ENCODE results near the gene MFN2. TPM values are rescaled to one million over a fixed set of nuclear protein-coding genes. Genes with fewer than 3 reads are reported as not detected.

Gene MFN2
- total and polyA plus RNA-seq, 9 of the 15 experiments (the other 6 are each of a cell fraction or from before 2014, with no cell fraction given), result 10.5 to 158 (median 87.1) TPM

DNA sequence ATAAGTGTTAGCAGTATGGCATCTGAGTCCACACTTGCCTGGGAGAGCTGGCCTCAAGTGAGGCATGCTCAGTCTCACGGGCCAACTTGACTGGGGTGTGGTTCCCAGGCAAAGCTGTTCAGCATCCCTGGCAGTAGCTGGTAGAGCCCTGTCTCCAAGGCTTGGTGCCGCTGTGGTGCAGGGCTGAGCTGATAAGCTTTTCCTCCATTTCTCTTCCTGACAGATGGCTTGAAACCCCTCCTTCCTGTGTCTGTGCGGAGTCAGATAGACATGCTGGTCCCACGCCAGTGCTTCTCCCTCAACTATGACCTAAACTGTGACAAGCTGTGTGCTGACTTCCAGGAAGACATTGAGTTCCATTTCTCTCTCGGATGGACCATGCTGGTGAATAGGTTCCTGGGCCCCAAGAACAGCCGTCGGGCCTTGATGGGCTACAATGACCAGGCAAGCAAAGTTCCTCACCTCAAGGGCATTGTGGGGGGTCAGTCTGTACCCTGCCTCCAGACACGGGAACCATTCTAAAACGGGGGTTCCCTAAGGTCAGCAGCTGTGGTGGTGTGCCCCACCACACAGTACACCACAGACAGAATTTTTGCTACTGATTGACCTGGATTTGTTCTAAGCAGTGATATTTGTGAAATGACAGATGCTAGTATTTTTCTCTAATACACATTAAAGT lies 25.4 kb downstream of the MFN2 start (continued):
- TF ChIP-seq MYNN (IDR thresholded peaks at IDR 0.05) (peak; percentile 94; the same call in 1 of the 2 replicates), MYNN (CRISPR knock-in tag; IDR thresholded peaks at IDR 0.05) (no peak), CTBP1 (IDR thresholded peaks at IDR 0.05; ENCODE audit: borderline replicate concordance) (peak; percentile 93), ZNF77 (CRISPR knock-in tag; IDR thresholded peaks at IDR 0.05) (no peak), ARID4B (CRISPR knock-in tag; IDR thresholded peaks at IDR 0.05) (peak; percentile 75), ZNF639 (CRISPR knock-in tag; conservative IDR thresholded peaks at IDR 0.05 in 1 of 2, IDR thresholded peaks at IDR 0.05 in 1 of 2) (peak in 1 of 2 experiments; percentile 78; a peak in 1 of 4 replicates), ZNF696 (CRISPR knock-in tag; conservative IDR thresholded peaks at IDR 0.05) (no peak), MAX (CRISPR knock-in tag; IDR thresholded peaks at IDR 0.05) (peak; percentile 79), HCFC1 (IDR thresholded peaks at IDR 0.05; ENCODE audit: low read depth, low read length) (0 out of 2 replicates have a peak, but pooled peaks have one; percentile 3), TRIM24 (IDR thresholded peaks at IDR 0.05) (peak; percentile 85 to 90), ZNF239 (CRISPR knock-in tag; IDR thresholded peaks at IDR 0.05) (no peak), THRA (IDR thresholded peaks at IDR 0.05) (no peak; the same call in 1 of the 2 replicates)
- TF ChIP-seq, protein P1, sequence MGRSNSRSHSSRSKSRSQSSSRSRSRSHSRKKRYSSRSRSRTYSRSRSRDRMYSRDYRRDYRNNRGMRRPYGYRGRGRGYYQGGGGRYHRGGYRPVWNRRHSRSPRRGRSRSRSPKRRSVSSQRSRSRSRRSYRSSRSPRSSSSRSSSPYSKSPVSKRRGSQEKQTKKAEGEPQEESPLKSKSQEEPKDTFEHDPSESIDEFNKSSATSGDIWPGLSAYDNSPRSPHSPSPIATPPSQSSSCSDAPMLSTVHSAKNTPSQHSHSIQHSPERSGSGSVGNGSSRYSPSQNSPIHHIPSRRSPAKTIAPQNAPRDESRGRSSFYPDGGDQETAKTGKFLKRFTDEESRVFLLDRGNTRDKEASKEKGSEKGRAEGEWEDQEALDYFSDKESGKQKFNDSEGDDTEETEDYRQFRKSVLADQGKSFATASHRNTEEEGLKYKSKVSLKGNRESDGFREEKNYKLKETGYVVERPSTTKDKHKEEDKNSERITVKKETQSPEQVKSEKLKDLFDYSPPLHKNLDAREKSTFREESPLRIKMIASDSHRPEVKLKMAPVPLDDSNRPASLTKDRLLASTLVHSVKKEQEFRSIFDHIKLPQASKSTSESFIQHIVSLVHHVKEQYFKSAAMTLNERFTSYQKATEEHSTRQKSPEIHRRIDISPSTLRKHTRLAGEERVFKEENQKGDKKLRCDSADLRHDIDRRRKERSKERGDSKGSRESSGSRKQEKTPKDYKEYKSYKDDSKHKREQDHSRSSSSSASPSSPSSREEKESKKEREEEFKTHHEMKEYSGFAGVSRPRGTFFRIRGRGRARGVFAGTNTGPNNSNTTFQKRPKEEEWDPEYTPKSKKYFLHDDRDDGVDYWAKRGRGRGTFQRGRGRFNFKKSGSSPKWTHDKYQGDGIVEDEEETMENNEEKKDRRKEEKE (IDR thresholded peaks at IDR 0.05; ENCODE audit: borderline replicate concordance in 1 of 2, control insufficient read depth in 1 of 2, low read depth in 2 of 2, low read length in 1 of 2), result peak in 1 of 2 experiments; percentile 44; a peak in 1 of 4 replicates
- TF ChIP-seq, protein P2, sequence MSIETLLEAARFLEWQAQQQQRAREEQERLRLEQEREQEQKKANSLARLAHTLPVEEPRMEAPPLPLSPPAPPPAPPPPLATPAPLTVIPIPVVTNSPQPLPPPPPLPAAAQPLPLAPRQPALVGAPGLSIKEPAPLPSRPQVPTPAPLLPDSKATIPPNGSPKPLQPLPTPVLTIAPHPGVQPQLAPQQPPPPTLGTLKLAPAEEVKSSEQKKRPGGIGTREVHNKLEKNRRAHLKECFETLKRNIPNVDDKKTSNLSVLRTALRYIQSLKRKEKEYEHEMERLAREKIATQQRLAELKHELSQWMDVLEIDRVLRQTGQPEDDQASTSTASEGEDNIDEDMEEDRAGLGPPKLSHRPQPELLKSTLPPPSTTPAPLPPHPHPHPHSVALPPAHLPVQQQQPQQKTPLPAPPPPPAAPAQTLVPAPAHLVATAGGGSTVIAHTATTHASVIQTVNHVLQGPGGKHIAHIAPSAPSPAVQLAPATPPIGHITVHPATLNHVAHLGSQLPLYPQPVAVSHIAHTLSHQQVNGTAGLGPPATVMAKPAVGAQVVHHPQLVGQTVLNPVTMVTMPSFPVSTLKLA (conservative IDR thresholded peaks at IDR 0.05), result peak; percentile 78 to 88
